IMR-90 (cell line): ENCODE results near the gene ADAMTSL5. TPM values are rescaled to one million over a fixed set of nuclear protein-coding genes. Genes with fewer than 3 reads are reported as not detected.

ENCODE experiments used
- ATAC-seq: fragments of 200-7000 bp; cut with Tn5 transposase; 2 replicates; pipeline ENCODE4 v1.9.1; 2020; ENCODE audit warnings: low read depth, mild to moderate bottlenecking, moderate library complexity
- BruUV-seq: library from RNA; stranded (reverse); fragments of 400-500 nt; replicated peaks from 2 replicates; lab custom pipeline; 2021; lab: Mats Ljungman, UMichigan
- CTCF ChIA-PET: fragments of 300-600 bp; formaldehyde crosslinking; extraction: SDS; loops from one replicate; lab custom pipeline; 2021; ENCODE audit warnings: antibody characterized with exemption; lab: Yijun Ruan, JAX
- POLR2A ChIA-PET: fragments of 300-600 bp; sonication (Branson Sonifier 250); formaldehyde crosslinking; loops from one replicate; lab custom pipeline; 2022; ENCODE audit warnings: antibody characterized with exemption; ENCODE audit not compliant: unreplicated experiment; lab: Charles Lee
- DNase-seq: peaks from one replicate; pipeline ENCODE4 v3.0.0; 2013
- H2AFZ ChIP-seq: replicated peaks from 2 replicates; pipeline ENCODE3; 2013; ENCODE audit warnings: low read length, mild to moderate bottlenecking; ENCODE audit not compliant: poor library complexity
- H2AK5ac ChIP-seq: 2 replicates; pipeline ENCODE4 v1.6.1; 2013; ENCODE audit warnings: low read depth, low read length, inconsistent platforms
- H2AK9ac ChIP-seq: replicated peaks from 2 replicates; pipeline ENCODE3; 2013; ENCODE audit warnings: mild to moderate bottlenecking, low read depth, low read length, moderate library complexity; ENCODE audit not compliant: poor library complexity
- H2BK120ac ChIP-seq: 2 replicates; pipeline ENCODE4 v1.6.1; 2013; ENCODE audit warnings: low read depth, low read length, inconsistent platforms
- H2BK15ac ChIP-seq: 3 replicates; pipeline ENCODE4 v1.6.1; 2013; ENCODE audit warnings: low read depth, low read length, inconsistent platforms
- H2BK20ac ChIP-seq: 2 replicates; pipeline ENCODE4 v1.6.1; 2013; ENCODE audit warnings: low read depth, mild to moderate bottlenecking, inconsistent platforms, low read length, moderate library complexity
- H2BK5ac ChIP-seq: 2 replicates; pipeline ENCODE4 v1.6.1; 2013; ENCODE audit warnings: mild to moderate bottlenecking, low read depth, low read length, inconsistent platforms; ENCODE audit not compliant: poor library complexity, severe bottlenecking
- H3K14ac ChIP-seq: replicated peaks from 2 replicates; pipeline ENCODE4 v1.6.1; 2013; ENCODE audit warnings: low read depth, low read length, inconsistent platforms
- H3K18ac ChIP-seq: 2 replicates; pipeline ENCODE4 v1.6.1; 2013; ENCODE audit warnings: low read depth, low read length, control low read depth
- H3K23ac ChIP-seq: 2 replicates; pipeline ENCODE4 v1.6.1; 2013; ENCODE audit warnings: low read depth, low read length, inconsistent platforms
- H3K27ac ChIP-seq: 2 replicates; pipeline ENCODE4 v1.5.1; 2013; ENCODE audit warnings: mild to moderate bottlenecking, control low read depth, low read length; ENCODE audit not compliant: insufficient read depth
- H3K27me3 ChIP-seq: 2 replicates; pipeline ENCODE4 v1.6.1; 2013; ENCODE audit warnings: low read length; ENCODE audit not compliant: control insufficient read depth, insufficient read depth
- H3K36me3 ChIP-seq: 2 replicates; pipeline ENCODE4 v1.6.1; 2013; ENCODE audit warnings: low read length, mixed read lengths; ENCODE audit not compliant: control insufficient read depth, insufficient read depth
- H3K4ac ChIP-seq: 2 replicates; pipeline ENCODE4 v1.6.1; 2013; ENCODE audit warnings: low read depth, low read length, inconsistent platforms
- H3K4me1 ChIP-seq: 2 replicates; pipeline ENCODE4 v1.6.1; 2013; ENCODE audit warnings: low read length, mixed read lengths; ENCODE audit not compliant: control insufficient read depth, insufficient read depth
- H3K4me2 ChIP-seq: 2 replicates; pipeline ENCODE4 v1.6.1; 2013; ENCODE audit warnings: low read depth, mild to moderate bottlenecking, control low read depth, low read length, moderate library complexity
- H3K4me3 ChIP-seq: 2 replicates; pipeline ENCODE4 v1.5.1; 2013; ENCODE audit warnings: low read depth, mild to moderate bottlenecking, control low read depth, low read length, moderate library complexity; ENCODE audit not compliant: insufficient read depth
- H3K56ac ChIP-seq: 2 replicates; pipeline ENCODE4 v1.6.1; 2013; ENCODE audit warnings: low read length, inconsistent platforms; ENCODE audit not compliant: insufficient read depth; ENCODE audit errors: extremely low read depth
- H3K79me1 ChIP-seq, 2 experiments: 2 replicates each; pipeline ENCODE4 v1.6.1; 2013; ENCODE audit warnings: low read length in 2 of 2, inconsistent platforms in 1 of 2, low read depth in 1 of 2
- H3K9ac ChIP-seq: 2 replicates; pipeline ENCODE4 v1.6.1; 2013; ENCODE audit warnings: low read depth, low read length, control low read depth
- H3K9me1 ChIP-seq: 2 replicates; pipeline ENCODE4 v1.6.1; 2013; ENCODE audit warnings: low read length, inconsistent platforms; ENCODE audit not compliant: insufficient read depth
- H3K9me3 ChIP-seq: 2 replicates; pipeline ENCODE4 v1.6.1; 2013; ENCODE audit warnings: low read length; ENCODE audit not compliant: control insufficient read depth, insufficient read depth
- H4K20me1 ChIP-seq: 2 replicates; pipeline ENCODE4 v1.6.1; 2013; ENCODE audit warnings: low read length, inconsistent platforms; ENCODE audit not compliant: insufficient read depth
- H4K5ac ChIP-seq: 2 replicates; pipeline ENCODE4 v1.6.1; 2013; ENCODE audit warnings: mild to moderate bottlenecking, low read depth, low read length, control low read depth
- H4K8ac ChIP-seq, 2 experiments: 2 replicates each; pipeline ENCODE4 v1.6.1; 2013; ENCODE audit warnings: low read depth in 2 of 2, low read length in 2 of 2, control low read depth in 1 of 2, inconsistent platforms in 1 of 2
- H4K91ac ChIP-seq: 2 replicates; pipeline ENCODE4 v1.6.1; 2013; ENCODE audit warnings: low read depth, low read length, inconsistent platforms; ENCODE audit not compliant: insufficient read depth
- NFE2L2 ChIP-seq: fragments of 150-350 bp; IDR thresholded peaks from 2 replicates; pipeline ENCODE4 v1.6.1; 2016; ENCODE audit warnings: low read depth, mild to moderate bottlenecking, low read length
- POLR2A ChIP-seq: IDR thresholded peaks from 2 replicates; pipeline ENCODE4 v1.6.1; 2012; ENCODE audit warnings: mild to moderate bottlenecking, low read depth, low read length
- SMC3 ChIP-seq: fragments of 150-350 bp; IDR thresholded peaks from 2 replicates; pipeline ENCODE4 v1.6.1; 2016; ENCODE audit warnings: low read depth, mild to moderate bottlenecking, antibody characterized with exemption, low read length, moderate library complexity
- WGBS, 2 experiments: methylation state at CpG; one replicate each; pipeline versions ENCODE4 v1.1.5 to v1.1.7; 2013; ENCODE audit warnings: missing lambda C conversion rate in 2 of 2; ENCODE audit not compliant: insufficient read length in 1 of 2; ENCODE audit errors: extremely low coverage in 2 of 2; 5-methylcytosine and 5-hydroxymethylcytosine counted together
- dilution Hi-C: fragments of 300-500 bp; cut with HindIII; formaldehyde crosslinking; loops from one replicate; pipeline ENCODE4 v1.14.3; 2018; ENCODE audit warnings: low sequenced_read_pairs; ENCODE audit not compliant: unreplicated experiment
- in situ Hi-C: fragments of 300-500 bp; cut with MboI; formaldehyde crosslinking; loops from 3 replicates; pipeline ENCODE4 v1.14.3; 2019; ENCODE audit warnings: low sequenced_read_pairs, inconsistent platforms, mixed read lengths
- intact Hi-C: fragments of 100-400 bp; cut with micrococcal nuclease; formaldehyde crosslinking; loops from 2 replicates; pipeline ENCODE4 v1.10.0; 2022
- polyA plus RNA-seq, 3 experiments: library from polyadenylated mRNA; depleted of rRNA; stranded (reverse); fragments of >200 nt; gene quantifications; 2 replicates each; pipeline ENCODE4 v1.2.3, GENCODE V29; 2012; ENCODE audit warnings: low replicate concordance in 1 of 3
- total RNA-seq: library from RNA; depleted of rRNA; stranded (reverse); fragments of >200 nt; gene quantifications from 2 replicates; pipeline ENCODE4 v1.2.3, GENCODE V29; 2012

ADAMTSL5 gene
- total and polyA plus RNA-seq, 2 of the 4 experiments (the other 2 are of a cell fraction) = 0.90 to 10.8 TPM

DNA sequence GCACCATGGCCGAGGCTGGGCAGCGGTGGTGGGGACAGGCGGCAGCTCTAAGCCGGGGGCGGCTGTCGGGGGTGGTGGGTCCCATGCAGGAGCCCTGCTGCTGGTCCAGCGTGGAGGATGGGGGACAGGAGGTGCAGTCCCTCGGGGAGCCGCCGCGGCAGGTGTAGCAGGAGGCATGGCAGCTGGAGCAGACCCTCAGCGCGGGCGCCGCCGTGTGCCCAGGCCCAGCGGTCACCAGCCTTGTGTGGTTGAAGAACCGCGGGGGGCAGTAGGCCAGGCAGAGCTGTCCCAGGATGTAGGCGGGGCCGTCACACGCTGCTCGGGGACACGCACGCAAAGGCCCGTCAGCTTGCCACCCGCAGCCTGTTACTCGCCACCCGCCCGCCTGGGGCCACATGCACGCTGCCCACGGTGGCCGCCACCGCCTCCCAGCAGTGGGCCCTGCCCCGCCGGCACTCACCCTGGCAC, 30.9 kb downstream of the ADAMTSL5 start:
- Histone ChIP-seq H3K9me3 (no peaks in the 10 kb centered on the region), H4K91ac (no peak overlapping the region), H3K14ac (no peak overlapping the region), H3K27ac (no peak overlapping the region), H3K4me3 (no peak overlapping the region), H2BK15ac (no peak overlapping the region), H2AK5ac (no peak overlapping the region), H2BK120ac (no peak overlapping the region), H4K8ac (no peak overlapping the region), H3K4me1 (no peaks in the 10 kb centered on the region), H3K4ac (no peak overlapping the region), H3K36me3 (peaks cover 3% of the 10 kb centered on the region; the same call in 1 of the 2 replicates), H3K9ac (no peak overlapping the region), H2BK20ac (no peak overlapping the region), H4K5ac (no peak overlapping the region), H3K23ac (no peak overlapping the region), H3K79me1 (peaks cover 10 to 16% of the 10 kb centered on the region in 2 experiments), H3K4me2 (no peak overlapping the region), H3K56ac (no peak overlapping the region), H3K9me1 (0 out of 2 replicates have a peak, but pooled peaks cover 3% of the 10 kb centered on the region), H3K18ac (no peak overlapping the region), H3K27me3 (no peaks in the 10 kb centered on the region), H4K20me1 (peaks cover 5% of the 10 kb centered on the region), H2BK5ac (no peak overlapping the region), H2AFZ (no peak overlapping the region), H2AK9ac (no peak overlapping the region)
- 88% methylated on average over 6 of the region's 36 CpGs; no CpG with 5 or more reads in 1 of the 2 experiments for WGBS, 2 experiments
- ChIA-PET POLR2A (no interaction called here), CTCF (no interaction called here)
- dilution Hi-C loops (no loop called here), intact Hi-C loops (no loop called here), in situ Hi-C loops (no loop called here)
- DNase-seq (no peak), ATAC-seq (no peak)
- no peak for TF ChIP-seq NFE2L2
- TF ChIP-seq SMC3 = no peak
- no peak for TF ChIP-seq POLR2A
- BruUV-seq = no TSS peak
